ENCODE measurements around the gene ATRX. TPM values are rescaled to one million over a fixed set of nuclear protein-coding genes. Genes with fewer than 3 reads are reported as not detected.
"Not testable (repeated sequence)": the region's sequence is repeated elsewhere in the genome, so short reads cannot be mapped to it uniquely, and the experiment has no call there.

The ATRX gene
- total RNA-seq, 4 donors from 2014 or later, result 28.7 to 96.5 (median 36.9) TPM

DNA sequence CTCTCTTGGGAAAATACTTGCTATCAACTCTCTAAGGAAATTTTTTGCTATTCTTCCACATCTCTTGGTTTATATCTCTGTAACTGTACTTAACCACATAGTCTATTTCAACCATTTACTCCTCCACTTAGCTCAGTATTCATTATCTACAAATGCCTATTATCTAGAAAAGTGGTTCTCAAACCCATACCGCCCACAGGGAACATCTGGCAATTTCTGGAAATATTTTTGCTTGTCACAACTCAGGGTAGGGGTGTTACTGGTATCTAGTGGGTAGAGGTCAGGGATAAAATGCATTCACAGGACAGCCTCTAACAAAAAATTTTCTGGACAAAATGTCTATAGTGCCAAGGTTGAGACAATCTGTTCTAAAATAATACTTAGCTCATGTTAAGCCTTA lies 14.4 kb downstream of the ATRX start:
- H3K9me3 ChIP-seq, result no peaks in the 10 kb centered on the region
- TF ChIP-seq, protein P1, sequence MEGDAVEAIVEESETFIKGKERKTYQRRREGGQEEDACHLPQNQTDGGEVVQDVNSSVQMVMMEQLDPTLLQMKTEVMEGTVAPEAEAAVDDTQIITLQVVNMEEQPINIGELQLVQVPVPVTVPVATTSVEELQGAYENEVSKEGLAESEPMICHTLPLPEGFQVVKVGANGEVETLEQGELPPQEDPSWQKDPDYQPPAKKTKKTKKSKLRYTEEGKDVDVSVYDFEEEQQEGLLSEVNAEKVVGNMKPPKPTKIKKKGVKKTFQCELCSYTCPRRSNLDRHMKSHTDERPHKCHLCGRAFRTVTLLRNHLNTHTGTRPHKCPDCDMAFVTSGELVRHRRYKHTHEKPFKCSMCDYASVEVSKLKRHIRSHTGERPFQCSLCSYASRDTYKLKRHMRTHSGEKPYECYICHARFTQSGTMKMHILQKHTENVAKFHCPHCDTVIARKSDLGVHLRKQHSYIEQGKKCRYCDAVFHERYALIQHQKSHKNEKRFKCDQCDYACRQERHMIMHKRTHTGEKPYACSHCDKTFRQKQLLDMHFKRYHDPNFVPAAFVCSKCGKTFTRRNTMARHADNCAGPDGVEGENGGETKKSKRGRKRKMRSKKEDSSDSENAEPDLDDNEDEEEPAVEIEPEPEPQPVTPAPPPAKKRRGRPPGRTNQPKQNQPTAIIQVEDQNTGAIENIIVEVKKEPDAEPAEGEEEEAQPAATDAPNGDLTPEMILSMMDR (IDR thresholded peaks at IDR 0.05), result no peak
- no peak for TF ChIP-seq POLR2A (IDR thresholded peaks at IDR 0.05)
- H3K27me3 ChIP-seq, result no peaks in the 10 kb centered on the region
- no peak for DNase-seq
- H3K36me3 ChIP-seq, result no peaks in the 10 kb centered on the region
- H3K27ac ChIP-seq, result no peak overlapping the region
- no peak overlapping the region for H3K4me3 ChIP-seq
- 73 to 100% methylated on average over 1 of the region's 1 CpG for WGBS, 2 donors
- peaks cover 0 to 10% (median 0%) of the 10 kb centered on the region in 3 donors for H3K4me1 ChIP-seq
- intact Hi-C loops (cut with DNase I), result no loop called here

DNA sequence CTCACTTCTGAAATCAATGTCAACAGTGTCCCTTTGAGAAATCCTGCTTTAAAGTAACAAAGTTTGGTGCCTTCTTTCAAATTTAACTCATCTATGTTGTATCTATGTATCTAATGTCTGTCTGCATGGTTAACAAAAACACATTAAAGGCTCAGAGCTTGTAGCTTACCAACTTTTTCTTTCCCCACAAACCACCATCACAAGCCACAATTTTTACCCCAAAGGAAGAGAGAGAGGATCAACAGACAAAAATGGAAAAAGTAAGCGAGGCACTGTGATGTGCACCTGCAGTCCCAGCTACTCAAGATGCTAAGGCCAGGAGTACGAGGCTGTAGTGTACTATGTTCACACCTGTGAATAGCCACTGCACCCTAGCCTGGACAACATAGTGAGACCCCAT lies 17.2 kb downstream of the ATRX start:
- intact Hi-C loops (cut with DNase I), result no loop called here
- Histone ChIP-seq H3K36me3 (no peaks in the 10 kb centered on the region), H3K4me1 (peaks cover 0 to 10% (median 0%) of the 10 kb centered on the region in 3 donors), H3K4me3 (no peak overlapping the region), H3K27me3 (no peaks in the 10 kb centered on the region), H3K9me3 (no peaks in the 10 kb centered on the region), H3K27ac (no peak overlapping the region)
- 58 to 60% methylated on average over 1 to 2 of the region's 2 CpGs for WGBS, 2 donors
- no peak for TF ChIP-seq POLR2A (IDR thresholded peaks at IDR 0.05)
- TF ChIP-seq, protein P1 (IDR thresholded peaks at IDR 0.05), result no peak
- DNase-seq, result no peak

DNA sequence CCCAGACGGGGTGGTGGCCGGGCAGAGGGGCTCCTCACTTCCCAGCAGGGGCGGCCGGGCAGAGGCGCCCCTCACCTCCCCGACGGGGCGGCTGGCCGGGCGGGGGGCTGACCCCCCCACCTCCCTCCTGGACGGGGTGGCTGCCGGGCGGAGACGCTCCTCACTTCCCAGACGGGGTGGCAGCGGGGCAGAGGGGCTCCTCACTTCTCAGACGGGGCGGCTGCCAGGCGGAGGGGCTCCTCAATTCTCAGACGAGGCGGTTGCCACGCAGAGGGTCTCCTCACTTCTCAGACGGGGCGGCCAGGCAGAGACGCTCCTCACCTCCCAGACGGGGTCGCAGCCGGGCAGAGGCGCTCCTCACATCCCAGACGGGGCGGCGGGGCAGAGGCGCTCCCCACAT lies 19.8 kb downstream of the ATRX start:
- H3K9me3 ChIP-seq; H3K36me3 ChIP-seq; DNase-seq; H3K4me3 ChIP-seq; intact Hi-C loops (cut with DNase I); H3K27ac ChIP-seq; H3K27me3 ChIP-seq: not testable (repeated sequence)
- no CpG with 5 or more reads among the region's 33 CpGs for WGBS, 2 donors
- peaks cover 0 to 10% (median 0%) of the 10 kb centered on the region in 3 donors for H3K4me1 ChIP-seq

DNA sequence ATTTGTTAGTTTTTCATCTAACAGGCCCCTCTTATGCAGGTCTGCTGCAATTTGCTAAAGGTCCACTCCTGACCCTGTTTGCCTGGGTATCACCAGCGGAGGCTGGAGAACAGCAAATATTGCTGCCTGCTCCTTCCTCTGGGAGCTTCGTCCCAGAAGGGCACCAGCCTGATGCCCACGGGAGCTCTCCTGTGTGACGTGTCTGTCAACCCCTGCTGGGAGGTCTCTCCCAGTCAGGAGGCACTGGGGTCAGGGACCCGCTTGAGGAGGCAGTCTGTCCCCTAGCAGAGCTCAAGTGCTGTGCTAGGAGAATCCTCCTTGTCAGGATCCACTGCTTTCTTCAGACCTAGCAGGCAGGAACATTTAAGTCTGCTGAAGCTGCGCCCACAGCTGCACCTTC lies 30.5 kb downstream of the ATRX start:
- Histone ChIP-seq H3K36me3 (no peaks in the 10 kb centered on the region), H3K27me3 (no peaks in the 10 kb centered on the region), H3K4me1 (no peaks in the 10 kb centered on the region), H3K4me3 (no peak overlapping the region), H3K27ac (no peak overlapping the region), H3K9me3 (no peaks in the 10 kb centered on the region)
- no peak for TF ChIP-seq POLR2A (IDR thresholded peaks at IDR 0.05)
- TF ChIP-seq, protein P1 (IDR thresholded peaks at IDR 0.05), result no peak
- intact Hi-C loops (cut with DNase I), result no loop called here
- no peak for DNase-seq
- WGBS, 2 donors, result 89% methylated on average over 4 of the region's 6 CpGs; no CpG with 5 or more reads in 1 of the 2 donors

DNA sequence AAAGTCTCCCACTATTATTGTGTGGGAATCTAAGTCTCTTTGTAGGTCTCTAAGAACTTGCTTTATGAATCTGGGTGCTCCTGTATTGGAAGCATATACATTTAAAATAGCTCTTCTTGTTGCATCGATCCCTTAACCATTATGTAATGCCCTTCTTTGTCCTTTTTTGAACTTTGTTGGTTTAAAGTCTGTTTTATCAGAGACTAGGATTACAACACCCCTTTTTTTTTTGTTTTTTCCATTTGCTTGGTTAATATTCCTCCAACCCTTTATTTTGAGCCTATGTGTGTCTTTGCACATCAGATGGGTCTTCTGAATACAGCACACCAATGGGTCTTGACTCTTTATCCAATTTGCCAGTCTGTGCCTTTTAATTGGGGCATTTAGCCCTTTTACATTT lies 32.1 kb downstream of the ATRX start:
- intact Hi-C loops (cut with DNase I); H3K4me1 ChIP-seq; DNase-seq; H3K36me3 ChIP-seq; H3K27me3 ChIP-seq; H3K4me3 ChIP-seq; H3K27ac ChIP-seq; H3K9me3 ChIP-seq: not testable (repeated sequence)
- whole genome bisulfite sequencing, 2 donors, result 75 to 100% methylated on average over 1 of the region's 1 CpG

DNA sequence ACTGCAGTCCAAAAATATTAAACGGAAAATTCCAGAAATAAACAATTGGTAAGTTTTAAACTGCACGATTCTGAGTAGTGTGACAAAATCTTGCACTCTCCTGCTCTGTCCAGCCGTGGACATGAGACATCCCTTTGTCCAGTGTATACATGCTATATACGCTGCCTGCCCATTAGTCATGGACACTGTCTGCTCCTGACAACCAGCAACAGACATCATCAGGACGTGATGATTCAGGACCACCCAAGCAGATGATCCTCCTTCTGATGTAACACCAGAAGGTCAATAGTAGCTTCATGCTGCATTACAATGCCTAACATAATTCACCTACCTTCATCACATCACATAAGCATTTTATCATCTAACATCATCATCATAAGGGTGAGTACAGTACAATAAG lies 36.3 kb downstream of the ATRX start:
- intact Hi-C loops (cut with DNase I), result no loop called here
- no peaks in the 10 kb centered on the region for H3K27me3 ChIP-seq
- 46 to 66% methylated on average over 5 of the region's 5 CpGs for WGBS, 2 donors

More for the DNA sequence above, 36.3 kb downstream of the ATRX start:
- DNase-seq, result no peak
- TF ChIP-seq, protein P1 (IDR thresholded peaks at IDR 0.05), result no peak
- TF ChIP-seq POLR2A (IDR thresholded peaks at IDR 0.05), result no peak
- Histone ChIP-seq H3K27ac (no peak overlapping the region), H3K9me3 (no peaks in the 10 kb centered on the region), H3K4me3 (no peak overlapping the region), H3K36me3 (no peaks in the 10 kb centered on the region), H3K4me1 (no peaks in the 10 kb centered on the region)

Data from esophagus squamous epithelium (tissue), 5 donors.